ENCODE measurements around the gene PGM2L1.

Gene PGM2L1

DNA sequence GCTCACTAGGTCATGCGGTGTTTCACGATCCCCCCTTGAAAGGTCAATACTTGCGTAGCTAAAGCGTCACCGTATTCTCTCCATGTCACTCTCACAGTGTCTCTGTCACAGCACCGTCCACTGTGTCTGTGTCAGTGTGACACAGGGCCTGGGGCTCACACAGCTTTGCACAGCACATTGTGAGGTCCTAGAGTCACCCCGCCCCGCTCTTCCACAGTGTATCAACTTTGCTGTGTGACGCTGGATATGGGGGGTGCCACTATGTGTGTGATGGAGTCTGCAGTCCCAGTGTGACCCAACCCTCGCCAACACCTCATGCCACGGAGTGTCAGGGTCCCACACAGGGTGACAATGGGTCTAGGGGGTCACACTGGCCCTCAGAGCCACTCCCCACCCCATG is 87.4 kb downstream of the PGM2L1 start:
- no peak overlapping the region for H3K4me3 ChIP-seq (ENCODE audit: insufficient read depth, low read length, poor library complexity, severe bottlenecking)
- no peaks in the 10 kb centered on the region for H4K20me1 ChIP-seq (ENCODE audit: low read depth, low read length)
- H3K9me2 ChIP-seq (replicated peaks; ENCODE audit: insufficient read depth, low read length): no peaks in the 10 kb centered on the region
- H2AFZ ChIP-seq (ENCODE audit: low read depth, low read length, severe bottlenecking): no peak overlapping the region
- no peak overlapping the region for H3K9ac ChIP-seq (ENCODE audit: low read length)
- H3K36me3 ChIP-seq (ENCODE audit: low read length): no peaks in the 10 kb centered on the region
- H3F3A ChIP-seq (ENCODE audit: insufficient read depth): no peaks in the 10 kb centered on the region
- no peak overlapping the region for H3K4me2 ChIP-seq (ENCODE audit: low read depth, low read length, poor library complexity, severe bottlenecking)
- no peaks in the 10 kb centered on the region for H3K9me3 ChIP-seq (ENCODE audit: insufficient read depth, low read length)
- H3K27me3 ChIP-seq (ENCODE audit: low read length): no peaks in the 10 kb centered on the region
- TF ChIP-seq EZH2phosphoT487 (conservative IDR thresholded peaks at IDR 0.05; ENCODE audit: low read length) (no peak), CTCF (IDR thresholded peaks at IDR 0.05; ENCODE audit: insufficient read depth, low read length, poor library complexity, severe bottlenecking) (no peak)
- H3K27ac ChIP-seq (ENCODE audit: low read depth, low read length): no peak overlapping the region
- H3K79me2 ChIP-seq (ENCODE audit: insufficient read depth, low read length): no peaks in the 10 kb centered on the region

GRCh38 chr11:74307434-74307833 is 90.8 kb downstream of the PGM2L1 start:
- no peak overlapping the region for H3K4me2 ChIP-seq (ENCODE audit: low read depth, low read length, poor library complexity, severe bottlenecking)
- TF ChIP-seq EZH2phosphoT487 (conservative IDR thresholded peaks at IDR 0.05; ENCODE audit: low read length) (no peak), CTCF (IDR thresholded peaks at IDR 0.05; ENCODE audit: insufficient read depth, low read length, poor library complexity, severe bottlenecking) (no peak)

GRCh38 chr11:74306435-74307175 is 91.6 kb downstream of the PGM2L1 start:
- no peak overlapping the region for H3K9ac ChIP-seq (ENCODE audit: low read length)
- H2AFZ ChIP-seq (ENCODE audit: low read depth, low read length, severe bottlenecking): no peak overlapping the region
- no peaks in the 10 kb centered on the region for H3K27me3 ChIP-seq (ENCODE audit: low read length)
- H3K9me2 ChIP-seq (replicated peaks; ENCODE audit: insufficient read depth, low read length): no peaks in the 10 kb centered on the region
- H3K4me2 ChIP-seq (ENCODE audit: low read depth, low read length, poor library complexity, severe bottlenecking): no peak overlapping the region
- H3K36me3 ChIP-seq (ENCODE audit: low read length): no peaks in the 10 kb centered on the region
- no peak overlapping the region for H3K27ac ChIP-seq (ENCODE audit: low read depth, low read length)
- H3K79me2 ChIP-seq (ENCODE audit: insufficient read depth, low read length): no peaks in the 10 kb centered on the region
- H3K4me3 ChIP-seq (ENCODE audit: insufficient read depth, low read length, poor library complexity, severe bottlenecking): no peak overlapping the region
- TF ChIP-seq EZH2phosphoT487 (conservative IDR thresholded peaks at IDR 0.05; ENCODE audit: low read length): no peak
- TF ChIP-seq CTCF (IDR thresholded peaks at IDR 0.05; ENCODE audit: insufficient read depth, low read length, poor library complexity, severe bottlenecking): no peak
- no peaks in the 10 kb centered on the region for H3F3A ChIP-seq (ENCODE audit: insufficient read depth)
- no peaks in the 10 kb centered on the region for H3K9me3 ChIP-seq (ENCODE audit: insufficient read depth, low read length)
- H4K20me1 ChIP-seq (ENCODE audit: low read depth, low read length): no peaks in the 10 kb centered on the region

More at GRCh38 chr11:74307434-74307833, 90.8 kb downstream of the PGM2L1 start:
- H3K9me2 ChIP-seq (replicated peaks; ENCODE audit: insufficient read depth, low read length): no peaks in the 10 kb centered on the region
- no peaks in the 10 kb centered on the region for H3K79me2 ChIP-seq (ENCODE audit: insufficient read depth, low read length)
- H3K27me3 ChIP-seq (ENCODE audit: low read length): no peaks in the 10 kb centered on the region
- H3K4me3 ChIP-seq (ENCODE audit: insufficient read depth, low read length, poor library complexity, severe bottlenecking): no peak overlapping the region
- H3K9ac ChIP-seq (ENCODE audit: low read length): no peak overlapping the region
- H3K36me3 ChIP-seq (ENCODE audit: low read length): no peaks in the 10 kb centered on the region
- no peaks in the 10 kb centered on the region for H3K9me3 ChIP-seq (ENCODE audit: insufficient read depth, low read length)
- no peak overlapping the region for H3K27ac ChIP-seq (ENCODE audit: low read depth, low read length)
- no peaks in the 10 kb centered on the region for H4K20me1 ChIP-seq (ENCODE audit: low read depth, low read length)
- H3F3A ChIP-seq (ENCODE audit: insufficient read depth): no peaks in the 10 kb centered on the region
- H2AFZ ChIP-seq (ENCODE audit: low read depth, low read length, severe bottlenecking): no peak overlapping the region
